PFSK-1 (cell line): ENCODE measurements around the gene HOXA5.

Experiments
- FOXP2 ChIP-seq: optimal IDR thresholded peaks from 2 replicates; pipeline ENCODE3; 2011; ENCODE audit warnings: borderline replicate concordance, control low read depth, inconsistent platforms; ENCODE audit not compliant: insufficient read depth; ENCODE audit errors: extremely low read length, extremely low read depth
- POLR2AphosphoS5 ChIP-seq: IDR thresholded peaks from 2 replicates; pipeline ENCODE4 v1.6.1; 2012; ENCODE audit warnings: low read depth, mild to moderate bottlenecking, control low read depth, low read length, moderate library complexity
- TF ChIP-seq, protein P1 (sequence below), 2 experiments: IDR thresholded peaks; 2 replicates each; pipeline versions ENCODE4 v1.6.1 to v1.8.0; 2011 to 2012; ENCODE audit warnings: low read depth in 2 of 2, low read length in 2 of 2, control low read depth in 1 of 2, inconsistent platforms in 1 of 2, mild to moderate bottlenecking in 1 of 2, moderate library complexity in 1 of 2; ENCODE audit not compliant: insufficient read depth in 1 of 2

DNA sequence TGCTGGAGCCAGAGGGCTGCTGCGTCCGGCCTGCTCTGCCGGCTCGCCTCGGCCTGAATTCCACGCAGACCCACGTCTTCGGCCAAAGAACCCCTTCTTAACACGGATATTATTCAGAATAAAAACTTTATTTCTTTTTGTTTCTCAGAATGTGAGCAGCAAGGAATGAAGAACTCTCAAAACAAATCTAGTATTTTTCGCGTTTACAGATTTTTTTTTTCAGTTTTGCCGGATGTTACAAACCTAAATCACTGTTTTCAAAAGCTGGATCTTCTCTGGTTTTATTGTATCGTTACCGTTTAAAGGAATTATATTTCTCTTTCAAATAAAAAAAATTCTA lies 36.6 kb downstream of the HOXA5 start:
- TF ChIP-seq FOXP2 (no peak), POLR2AphosphoS5 (no peak)
- TF ChIP-seq, protein P1, sequence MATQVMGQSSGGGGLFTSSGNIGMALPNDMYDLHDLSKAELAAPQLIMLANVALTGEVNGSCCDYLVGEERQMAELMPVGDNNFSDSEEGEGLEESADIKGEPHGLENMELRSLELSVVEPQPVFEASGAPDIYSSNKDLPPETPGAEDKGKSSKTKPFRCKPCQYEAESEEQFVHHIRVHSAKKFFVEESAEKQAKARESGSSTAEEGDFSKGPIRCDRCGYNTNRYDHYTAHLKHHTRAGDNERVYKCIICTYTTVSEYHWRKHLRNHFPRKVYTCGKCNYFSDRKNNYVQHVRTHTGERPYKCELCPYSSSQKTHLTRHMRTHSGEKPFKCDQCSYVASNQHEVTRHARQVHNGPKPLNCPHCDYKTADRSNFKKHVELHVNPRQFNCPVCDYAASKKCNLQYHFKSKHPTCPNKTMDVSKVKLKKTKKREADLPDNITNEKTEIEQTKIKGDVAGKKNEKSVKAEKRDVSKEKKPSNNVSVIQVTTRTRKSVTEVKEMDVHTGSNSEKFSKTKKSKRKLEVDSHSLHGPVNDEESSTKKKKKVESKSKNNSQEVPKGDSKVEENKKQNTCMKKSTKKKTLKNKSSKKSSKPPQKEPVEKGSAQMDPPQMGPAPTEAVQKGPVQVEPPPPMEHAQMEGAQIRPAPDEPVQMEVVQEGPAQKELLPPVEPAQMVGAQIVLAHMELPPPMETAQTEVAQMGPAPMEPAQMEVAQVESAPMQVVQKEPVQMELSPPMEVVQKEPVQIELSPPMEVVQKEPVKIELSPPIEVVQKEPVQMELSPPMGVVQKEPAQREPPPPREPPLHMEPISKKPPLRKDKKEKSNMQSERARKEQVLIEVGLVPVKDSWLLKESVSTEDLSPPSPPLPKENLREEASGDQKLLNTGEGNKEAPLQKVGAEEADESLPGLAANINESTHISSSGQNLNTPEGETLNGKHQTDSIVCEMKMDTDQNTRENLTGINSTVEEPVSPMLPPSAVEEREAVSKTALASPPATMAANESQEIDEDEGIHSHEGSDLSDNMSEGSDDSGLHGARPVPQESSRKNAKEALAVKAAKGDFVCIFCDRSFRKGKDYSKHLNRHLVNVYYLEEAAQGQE (IDR thresholded peaks at IDR 0.05; ENCODE audit: insufficient read depth in 1 of 2, low read depth in 2 of 2, low read length in 2 of 2): no peak
